Duodenal mucosa (tissue), 2 donors: ENCODE results near the gene NACC2.

Experiments
- H3K27ac ChIP-seq: one replicate; pipeline ENCODE4 v1.7.0; 2013; ENCODE audit warnings: low read depth, low read length
- H3K27me3 ChIP-seq, 2 donors: one replicate each; pipeline ENCODE4 v1.7.0; 2013; ENCODE audit warnings: low read length in 2 of 2, control low read depth in 1 of 2; ENCODE audit not compliant: insufficient read depth in 2 of 2, control insufficient read depth in 1 of 2
- H3K36me3 ChIP-seq, 2 donors: one replicate each; pipeline ENCODE4 v1.7.0; 2013; ENCODE audit warnings: low read length in 2 of 2, control low read depth in 1 of 2; ENCODE audit not compliant: insufficient read depth in 2 of 2, control insufficient read depth in 1 of 2
- H3K4me1 ChIP-seq, 2 donors: one replicate each; pipeline ENCODE4 v1.7.0; 2013; ENCODE audit warnings: low read length in 2 of 2, control low read depth in 1 of 2; ENCODE audit not compliant: insufficient read depth in 2 of 2, control insufficient read depth in 1 of 2
- H3K4me3 ChIP-seq, 2 donors: one replicate each; pipeline ENCODE4 v1.7.0; 2013; ENCODE audit warnings: low read length in 2 of 2, low read depth in 1 of 2
- H3K9ac ChIP-seq, 2 donors: one replicate each; pipeline ENCODE4 v1.7.0; 2013; ENCODE audit warnings: low read length in 2 of 2, low read depth in 1 of 2
- H3K9me3 ChIP-seq, 2 donors: one replicate each; pipeline ENCODE4 v1.7.0; 2013; ENCODE audit warnings: low read length in 2 of 2, control low read depth in 1 of 2; ENCODE audit not compliant: control insufficient read depth in 1 of 2

The NACC2 gene

DNA sequence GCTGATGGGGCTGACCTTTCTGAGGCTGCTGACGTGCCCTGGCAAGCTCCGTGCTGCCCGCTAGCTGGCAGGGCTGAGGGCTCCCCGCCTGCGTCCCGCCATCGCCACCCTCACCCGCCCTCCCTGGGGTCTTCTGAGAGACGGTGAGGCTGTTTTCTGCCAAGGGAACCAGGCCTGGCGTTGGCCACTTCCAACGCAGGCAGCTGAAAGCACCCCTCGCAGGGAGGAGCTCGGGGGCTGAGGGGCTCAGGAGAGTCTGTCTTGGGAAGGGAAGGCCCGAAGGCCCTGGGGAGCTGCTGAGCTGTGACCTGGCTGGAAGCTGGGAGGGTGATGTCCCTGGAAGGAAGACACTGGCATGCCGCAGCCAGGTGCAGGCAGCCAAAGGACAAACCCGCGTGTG, 33.3 kb upstream of the NACC2 start:
- Histone ChIP-seq H3K4me1 (peaks cover 0 to 3% of the 10 kb centered on the region in 2 donors), H3K4me3 (no peak overlapping the region), H3K9ac (no peak overlapping the region), H3K27me3 (peaks cover 19 to 27% of the 10 kb centered on the region in 2 donors), H3K36me3 (no peaks in the 10 kb centered on the region), H3K9me3 (no peaks in the 10 kb centered on the region), H3K27ac (no peak overlapping the region)

DNA sequence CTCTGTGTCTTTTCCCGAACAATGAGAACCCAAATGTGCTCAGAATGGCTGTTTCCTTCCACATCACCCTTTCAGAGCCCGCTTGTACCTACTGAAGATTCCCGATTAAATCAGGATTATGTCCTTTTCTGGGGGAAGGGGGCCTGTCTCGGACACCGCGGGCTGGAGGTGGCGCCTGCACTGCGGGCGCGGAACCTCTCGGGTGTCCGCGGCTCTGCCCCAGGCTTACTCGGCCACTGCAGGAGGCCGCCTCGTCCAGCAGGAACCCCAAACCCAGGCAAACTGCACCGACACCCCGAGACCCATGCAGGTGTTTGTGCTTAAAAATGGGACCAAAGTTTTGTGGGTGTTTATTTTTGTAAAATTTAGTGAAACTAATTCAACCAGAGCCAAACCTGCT, 32.2 kb upstream of the NACC2 start:
- H3K27me3 ChIP-seq, result peaks cover 14 to 22% of the 10 kb centered on the region in 2 donors

DNA sequence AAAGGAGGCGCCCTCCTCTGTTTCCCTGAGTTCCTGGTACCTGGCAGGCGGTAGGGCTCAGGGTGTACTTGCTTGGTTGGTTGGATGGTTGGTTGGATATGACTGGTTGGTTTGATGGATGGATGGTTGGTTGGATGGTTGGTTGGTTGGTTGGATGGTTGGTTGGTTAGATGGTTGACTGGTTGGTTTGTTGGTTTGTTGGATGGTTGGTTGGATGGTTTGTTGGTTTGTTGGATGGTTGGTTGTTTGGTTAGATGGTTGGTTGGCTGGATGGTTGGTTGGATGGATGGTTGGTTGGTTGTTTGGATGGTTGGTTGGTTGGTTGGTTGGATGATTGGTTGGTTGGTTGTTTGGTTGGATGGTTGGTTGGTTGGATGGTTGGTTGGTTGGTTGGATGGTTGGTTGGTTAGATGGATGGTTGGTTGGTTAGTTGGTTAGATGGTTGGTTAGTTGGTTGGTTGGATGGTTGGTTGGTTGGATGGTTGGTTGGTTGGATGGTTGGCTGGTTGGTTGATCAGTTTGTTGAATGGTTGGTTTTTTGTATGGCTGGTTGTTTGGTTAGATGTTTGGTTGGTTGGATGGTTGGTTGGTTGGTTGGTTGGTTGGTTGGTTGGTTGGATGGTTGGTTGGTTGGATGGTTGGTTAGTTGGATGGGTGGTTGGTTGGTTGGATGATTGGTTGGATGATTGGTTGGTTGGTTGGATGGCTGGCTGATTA, 30.0 kb upstream of the NACC2 start:
- Histone ChIP-seq H3K4me3 (no peak overlapping the region), H3K9ac (no peak overlapping the region), H3K27me3 (peaks cover 4 to 7% of the 10 kb centered on the region in 2 donors), H3K9me3 (no peaks in the 10 kb centered on the region), H3K36me3 (no peaks in the 10 kb centered on the region), H3K4me1 (peaks cover 3 to 10% of the 10 kb centered on the region in 2 donors), H3K27ac (no peak overlapping the region)

More for the DNA sequence above, 32.2 kb upstream of the NACC2 start:
- Histone ChIP-seq H3K27ac (no peak overlapping the region), H3K9ac (no peak overlapping the region), H3K4me3 (no peak overlapping the region), H3K4me1 (peaks cover 0 to 8% of the 10 kb centered on the region in 2 donors), H3K9me3 (no peaks in the 10 kb centered on the region), H3K36me3 (no peaks in the 10 kb centered on the region)

DNA sequence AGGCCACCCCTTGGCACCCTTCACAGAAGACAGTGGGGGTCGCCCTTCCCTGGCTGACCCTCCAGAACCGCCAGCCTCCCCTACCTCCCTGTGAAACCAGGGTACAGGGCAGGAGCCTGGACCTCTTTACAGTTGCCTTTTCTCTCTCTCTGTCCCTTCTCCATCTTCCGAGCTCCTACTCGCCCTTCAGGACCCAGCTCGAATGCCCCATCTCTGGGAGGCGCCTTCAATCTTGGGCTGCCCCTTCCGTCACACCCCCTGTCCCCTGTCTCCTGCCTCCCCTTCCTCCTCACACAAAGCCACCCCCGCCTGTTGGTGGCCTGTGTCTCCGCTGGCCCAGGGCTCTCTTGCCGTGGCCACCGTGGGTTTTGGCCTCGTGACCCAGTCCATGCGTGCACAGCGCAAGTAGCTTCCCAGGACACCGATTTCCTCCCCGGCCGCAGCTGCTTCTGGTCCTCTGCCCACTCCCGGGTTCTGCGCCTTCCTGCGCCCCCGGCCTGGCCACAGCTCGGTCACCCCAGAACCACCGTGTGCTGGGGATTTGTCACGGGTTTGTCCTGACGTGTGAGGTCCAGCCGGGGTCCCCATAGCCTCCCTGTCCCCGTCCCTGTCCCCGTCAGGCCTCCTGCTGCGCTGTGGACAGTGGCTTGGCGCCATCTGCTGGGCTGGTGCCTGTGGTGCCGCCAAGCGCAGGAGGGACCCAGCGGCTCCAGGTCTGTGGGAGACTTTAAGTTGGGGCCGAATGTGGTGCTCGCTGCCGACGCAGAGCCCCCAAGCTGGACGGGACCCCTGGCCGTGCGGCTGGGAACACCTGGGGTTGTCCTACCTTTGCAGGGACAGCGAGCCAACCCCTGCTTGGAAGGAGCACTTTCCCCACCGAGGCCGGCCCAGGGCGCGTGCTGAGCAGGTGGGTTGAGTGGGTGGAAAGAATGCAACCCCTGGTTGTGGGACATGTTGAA, 27.6 kb upstream of the NACC2 start:
- Histone ChIP-seq H3K9me3 (no peaks in the 10 kb centered on the region), H3K4me1 (peaks cover 11 to 19% of the 10 kb centered on the region in 2 donors), H3K27ac (no peak overlapping the region), H3K27me3 (peaks cover 4 to 7% of the 10 kb centered on the region in 2 donors), H3K4me3 (peak overlapping the region in 1 of 2 donors; percentile 16), H3K36me3 (no peaks in the 10 kb centered on the region), H3K9ac (peak overlapping the region in 1 of 2 donors; percentile 38)

DNA sequence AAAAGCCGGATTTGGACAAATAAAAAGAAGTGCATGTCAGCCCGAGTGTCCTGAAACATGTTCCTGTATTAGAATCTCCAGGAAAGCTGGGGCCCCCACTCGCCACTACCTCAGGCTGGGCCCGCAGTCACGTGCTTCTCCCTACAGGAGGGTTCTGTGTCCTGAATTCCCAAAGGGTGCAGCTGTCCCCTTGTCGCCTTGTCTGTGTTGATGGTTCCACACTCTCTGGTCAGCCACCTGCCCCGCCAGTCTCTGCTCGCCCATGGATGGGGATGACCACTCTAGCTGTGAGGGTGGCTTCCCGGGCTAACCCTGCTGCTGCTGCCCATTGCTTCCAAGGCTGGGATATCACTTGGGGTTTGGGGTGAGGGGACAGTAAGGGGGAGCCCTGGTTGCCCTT, 26.7 kb upstream of the NACC2 start:
- H3K4me3 ChIP-seq, result no peak overlapping the region

DNA sequence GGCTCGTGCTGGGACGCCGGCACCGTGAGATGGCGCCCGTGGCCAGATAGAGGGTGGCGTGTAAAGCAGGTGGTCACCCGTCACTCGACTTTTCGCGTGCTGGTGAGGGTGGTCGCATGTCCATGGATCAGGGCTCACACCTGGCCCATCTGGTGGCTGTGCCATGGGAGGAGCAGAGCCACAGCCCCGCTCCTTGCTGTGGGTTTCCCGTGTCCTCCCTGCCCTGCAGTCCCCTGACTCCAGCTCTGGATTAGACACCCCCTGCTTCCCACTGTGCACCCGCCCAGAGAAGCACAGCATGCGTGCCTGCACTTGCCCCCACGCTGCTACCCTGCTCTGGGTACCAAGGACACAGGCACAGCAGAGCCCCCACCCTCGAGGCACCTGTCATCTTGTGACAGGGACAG, 25.4 kb upstream of the NACC2 start:
- Histone ChIP-seq H3K36me3 (peaks cover under 1 to 11% of the 10 kb centered on the region in 2 donors), H3K27ac (no peak overlapping the region), H3K9me3 (no peaks in the 10 kb centered on the region), H3K9ac (no peak overlapping the region), H3K4me1 (peaks cover 20 to 28% of the 10 kb centered on the region in 2 donors), H3K4me3 (peak overlapping the region in 1 of 2 donors; percentile 7), H3K27me3 (peaks cover 0 to 7% of the 10 kb centered on the region in 2 donors)

More for the DNA sequence above, 26.7 kb upstream of the NACC2 start:
- no peaks in the 10 kb centered on the region for H3K9me3 ChIP-seq
- H3K27me3 ChIP-seq, result peaks cover 4 to 7% of the 10 kb centered on the region in 2 donors
- H3K36me3 ChIP-seq, result no peaks in the 10 kb centered on the region
- no peak overlapping the region for H3K27ac ChIP-seq
- peaks cover 20 to 28% of the 10 kb centered on the region in 2 donors for H3K4me1 ChIP-seq
- H3K9ac ChIP-seq, result no peak overlapping the region

DNA sequence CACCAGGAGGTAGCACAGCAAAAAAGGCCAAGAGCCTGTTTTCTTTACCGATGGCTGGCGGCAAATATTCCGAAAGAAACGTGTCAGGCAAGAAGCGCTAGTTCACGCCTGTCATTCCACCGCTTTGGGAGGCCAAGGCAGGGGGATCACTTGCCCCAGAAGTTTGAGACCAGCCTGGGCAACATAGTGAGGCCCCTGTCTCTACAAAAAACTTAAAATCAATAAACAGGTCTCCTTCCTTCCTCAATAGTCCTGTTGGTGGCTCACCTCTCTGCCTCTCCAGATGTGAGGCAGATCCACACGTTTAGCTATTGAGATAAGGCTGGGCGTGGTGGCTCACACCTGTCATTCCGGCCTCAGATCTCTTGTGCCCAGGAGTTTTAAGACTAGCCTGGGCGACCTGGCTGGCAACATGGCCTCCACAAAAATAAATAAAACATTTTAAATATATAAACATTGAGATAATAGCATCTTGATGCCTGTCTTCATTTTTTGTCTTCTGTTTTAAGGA, 24.8 kb upstream of the NACC2 start:
- Histone ChIP-seq H3K27ac (no peak overlapping the region), H3K9ac (peak overlapping the region; percentile 68 to 80), H3K4me1 (peaks cover 21 to 28% of the 10 kb centered on the region in 2 donors), H3K27me3 (peaks cover 0 to 7% of the 10 kb centered on the region in 2 donors), H3K4me3 (peak overlapping the region; percentile 62 to 74), H3K9me3 (no peaks in the 10 kb centered on the region), H3K36me3 (peaks cover 6 to 16% of the 10 kb centered on the region in 2 donors)

DNA sequence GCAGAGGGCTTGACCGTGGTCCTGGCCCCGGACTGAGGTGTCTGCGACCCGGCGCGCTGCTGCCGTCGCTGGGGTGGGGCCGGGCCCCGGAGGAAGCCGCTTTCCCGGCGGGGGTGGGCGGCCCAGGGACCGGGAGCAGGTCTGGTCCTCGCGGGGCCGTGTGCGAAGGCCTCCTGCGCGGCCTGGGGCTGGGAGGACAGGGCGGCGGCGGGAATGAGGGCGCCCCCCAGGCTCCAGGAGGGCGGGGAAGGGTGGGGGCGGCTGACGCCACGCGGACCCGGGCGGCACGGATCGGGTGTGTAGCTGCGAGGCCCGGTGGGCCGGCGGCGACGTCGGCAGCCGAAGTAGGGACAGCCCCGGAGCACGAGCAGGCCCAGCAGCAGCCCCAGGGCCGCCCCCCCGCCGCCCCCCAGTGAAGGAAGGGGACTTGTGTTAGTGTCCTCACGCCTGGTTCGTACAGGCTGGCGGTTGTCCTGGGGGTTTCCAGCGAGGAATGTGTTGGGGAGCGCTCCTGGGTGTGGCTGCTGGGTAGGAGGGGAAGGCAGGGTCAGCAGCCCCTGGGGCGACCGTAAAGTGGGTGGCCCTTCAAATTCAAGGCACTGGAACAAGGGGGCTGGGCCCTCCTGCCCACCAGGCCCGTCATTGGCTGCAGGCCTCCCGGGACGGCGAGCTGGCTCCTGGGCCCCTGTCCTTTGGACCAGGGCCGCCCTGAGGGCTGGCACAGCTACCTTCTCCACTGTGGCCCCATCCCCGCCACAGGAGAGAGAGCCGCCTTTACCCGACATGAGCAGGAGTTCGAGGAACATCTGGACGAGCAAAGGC, 24.2 kb upstream of the NACC2 start:
- peak overlapping the region; percentile 62 to 74 for H3K4me3 ChIP-seq
- peak overlapping the region; percentile 68 to 80 for H3K9ac ChIP-seq
- peak overlapping the region; percentile 90 for H3K27ac ChIP-seq
- H3K4me1 ChIP-seq, result peaks cover 23 to 28% of the 10 kb centered on the region in 2 donors
- peaks cover 9 to 20% of the 10 kb centered on the region in 2 donors for H3K36me3 ChIP-seq
- peaks cover 0 to 3% of the 10 kb centered on the region in 2 donors for H3K27me3 ChIP-seq
- no peaks in the 10 kb centered on the region for H3K9me3 ChIP-seq

DNA sequence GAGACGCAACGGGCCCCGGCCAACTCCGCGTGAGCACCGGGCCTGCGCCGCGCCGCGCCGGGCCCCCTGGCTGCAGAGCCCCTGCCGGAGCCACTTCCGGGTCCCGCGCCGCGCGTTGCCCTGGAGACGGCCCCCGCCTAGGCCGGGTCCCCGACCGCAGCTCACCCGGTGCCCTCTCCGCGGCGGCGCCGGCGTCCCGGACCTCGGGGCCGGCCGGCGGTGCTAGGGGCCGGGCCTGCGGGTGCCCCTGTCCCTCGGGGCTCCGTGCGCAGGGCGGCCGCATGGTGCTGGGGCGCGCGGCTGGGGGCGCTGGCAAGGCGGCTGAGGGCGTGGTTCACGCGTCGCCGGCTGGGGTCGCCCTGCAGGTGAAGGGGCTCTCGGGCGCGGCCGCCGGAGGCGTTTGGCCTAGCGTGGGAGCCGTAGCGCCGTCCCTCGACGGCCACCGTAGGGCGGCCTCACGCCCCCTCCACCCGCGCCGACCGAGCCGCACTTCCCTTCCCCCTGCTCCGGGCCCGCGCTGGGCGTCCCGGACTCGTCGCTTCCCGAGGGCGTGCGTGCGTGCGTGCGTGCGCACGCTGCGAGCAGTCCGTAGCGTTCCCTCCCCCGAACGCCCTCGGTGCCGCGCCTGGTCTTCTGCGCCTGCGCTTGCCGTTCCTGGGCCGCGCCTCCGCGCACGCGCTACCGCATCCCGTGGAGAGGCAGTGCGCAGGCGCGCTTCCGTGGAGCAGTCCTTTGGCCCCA, 23.4 kb upstream of the NACC2 start, which contains the start of gene TMEM250:
Gene TMEM250 (minus strand): TSS at position 556 of the 741 bp plus-strand sequence. CDS start 1,975 bp downstream, outside the sequence.
- H3K9ac ChIP-seq, result peak within 1 kb of the TSS; percentile 68 to 80
- H3K36me3 ChIP-seq, result peaks cover 9 to 20% of the 10 kb centered on the region in 2 donors
- H3K4me1 ChIP-seq, result peaks cover 23 to 28% of the 10 kb centered on the region in 2 donors
- H3K9me3 ChIP-seq, result no peaks in the 10 kb centered on the region
- H3K27ac ChIP-seq, result peak within 1 kb of the TSS; percentile 90
- peak within 1 kb of the TSS; percentile 64 to 74 for H3K4me3 ChIP-seq
- no peaks in the 10 kb centered on the region for H3K27me3 ChIP-seq
